HepG2 (cell line): Measurements from ENCODE around the gene ASPHD1. TPM values are rescaled to one million over a fixed set of nuclear protein-coding genes. Genes with fewer than 3 reads are reported as not detected.
A peak's percentile ranks its signal among the peaks of the same experiment; 100 is the strongest.

Experiments used
- AFF4 ChIP-seq: sonication (generic); formaldehyde crosslinking; IDR thresholded peaks from 2 replicates; pipeline ENCODE4 v1.4.0; 2020; ENCODE audit warnings: missing genetic modification reagents
- ATF7 ChIP-seq, 2 experiments: fragments of 450-650 bp in 1 of 2; sonication (generic) in 1 of 2; formaldehyde crosslinking in 1 of 2; IDR thresholded peaks; 2 replicates each; pipeline versions ENCODE4 v1.4.0 to v1.6.1; 2016 to 2020; ENCODE audit warnings: antibody characterized with exemption in 1 of 2, mild to moderate bottlenecking in 1 of 2, missing genetic modification reagents in 1 of 2
- ELK4 ChIP-seq: sonication (generic); formaldehyde crosslinking; IDR thresholded peaks from 2 replicates; pipeline ENCODE4 v1.9.0; 2021; ENCODE audit warnings: missing genetic modification reagents, borderline replicate concordance
- LBX2 ChIP-seq: sonication (generic); formaldehyde crosslinking; IDR thresholded peaks from 2 replicates; pipeline ENCODE4 v1.5.0; 2020; ENCODE audit warnings: missing genetic modification reagents, mild to moderate bottlenecking, borderline replicate concordance
- MED13 ChIP-seq: sonication (generic); formaldehyde crosslinking; IDR thresholded peaks from 2 replicates; pipeline ENCODE4 v1.5.0; 2020; ENCODE audit warnings: missing genetic modification reagents
- ONECUT2 ChIP-seq: sonication (generic); formaldehyde crosslinking; IDR thresholded peaks from 2 replicates; pipeline ENCODE4 v1.4.0; 2020; ENCODE audit warnings: missing genetic modification reagents
- SMAD3 ChIP-seq: sonication (generic); formaldehyde crosslinking; IDR thresholded peaks from 2 replicates; pipeline ENCODE4 v1.4.0; 2020; ENCODE audit warnings: missing genetic modification reagents
- TBL1XR1 ChIP-seq: fragments of 150-350 bp; IDR thresholded peaks from 2 replicates; pipeline ENCODE4 v1.6.1; 2014; ENCODE audit warnings: borderline replicate concordance, low read length; ENCODE audit not compliant: partially characterized antibody
- XBP1 ChIP-seq: sonication (generic); formaldehyde crosslinking; IDR thresholded peaks from 2 replicates; pipeline ENCODE4 v1.5.0; 2020; ENCODE audit warnings: missing genetic modification reagents
- XRCC5 ChIP-seq: fragments of 200-400 bp; formaldehyde crosslinking; optimal IDR thresholded peaks from 2 replicates; pipeline ENCODE3; 2017; ENCODE audit warnings: mild to moderate bottlenecking, low read length
- ZBTB39 ChIP-seq: sonication (generic); formaldehyde crosslinking; IDR thresholded peaks from 2 replicates; pipeline ENCODE4 v1.5.0; 2020; ENCODE audit warnings: missing genetic modification reagents
- ZC3H4 ChIP-seq: sonication (generic); formaldehyde crosslinking; IDR thresholded peaks from 2 replicates; pipeline ENCODE4 v1.4.0; 2020; ENCODE audit warnings: missing genetic modification reagents, borderline replicate concordance
- ZFY ChIP-seq: sonication (generic); formaldehyde crosslinking; IDR thresholded peaks from 2 replicates; pipeline ENCODE4 v1.4.0; 2020; ENCODE audit warnings: missing genetic modification reagents
- ZNF224 ChIP-seq: sonication (generic); formaldehyde crosslinking; IDR thresholded peaks from 2 replicates; pipeline ENCODE4 v1.5.0; 2020; ENCODE audit warnings: mild to moderate bottlenecking, missing genetic modification reagents
- ZNF354B ChIP-seq: sonication (generic); formaldehyde crosslinking; IDR thresholded peaks from 2 replicates; pipeline ENCODE4 v1.8.0; 2022; ENCODE audit warnings: mild to moderate bottlenecking, missing genetic modification reagents
- ZNF710 ChIP-seq: sonication (generic); formaldehyde crosslinking; IDR thresholded peaks from 2 replicates; pipeline ENCODE4 v1.5.0; 2020; ENCODE audit warnings: mild to moderate bottlenecking, missing genetic modification reagents, borderline replicate concordance
- ZSCAN30 ChIP-seq: sonication (generic); formaldehyde crosslinking; IDR thresholded peaks from 2 replicates; pipeline ENCODE4 v1.5.0; 2020; ENCODE audit warnings: mild to moderate bottlenecking, missing genetic modification reagents
- polyA plus RNA-seq, 8 experiments: library from polyadenylated mRNA; depleted of rRNA in 3 of 8; stranded (reverse) in 7 of 8; unstranded in 1 of 8; fragments of >200 nt; fragmentation: Illumina TruSeq in 4 of 8; extraction: Trizol in 4 of 8; gene quantifications; 2 replicates each; pipeline versions ENCODE4 v1.2.1 to v1.2.3, GENCODE V29; 2011 to 2016; ENCODE audit warnings: low read depth in 4 of 8, missing spikeins in 1 of 8, mixed read lengths in 1 of 8; ENCODE audit not compliant: insufficient read depth in 1 of 8
- total RNA-seq, 5 experiments: library from RNA; depleted of rRNA; stranded (reverse); fragments of >200 nt; fragmentation: Illumina TruSeq; extraction: Trizol; gene quantifications; 2 replicates each; pipeline ENCODE4 v1.2.3, GENCODE V29; 2016; ENCODE audit warnings: low read depth in 1 of 5

The ASPHD1 gene
- total and polyA plus RNA-seq, 2 of the 13 experiments (the other 11 are each of a cell fraction or from before 2014, with no cell fraction given): 13.1 to 19.7 TPM

GRCh38 chr16:29900102-29900887 is at the start of gene ASPHD1 (continued):
- TF ChIP-seq ZNF354B (0 out of 2 replicates have a peak, but pooled peaks have one; percentile 51), TBL1XR1 (no peak), ZFY (CRISPR knock-in tag) (peak; percentile 73), ZNF224 (no peak), ZNF710 (CRISPR knock-in tag) (no peak; the same call in 1 of the 2 replicates), LBX2 (CRISPR knock-in tag) (peak; percentile 85; the same call in 1 of the 2 replicates), MED13 (CRISPR knock-in tag) (0 out of 2 replicates have a peak, but pooled peaks have one; percentile 92), ATF7 (IDR thresholded peaks at IDR 0.05) (peak; percentile 95), ATF7 (CRISPR knock-in tag; IDR thresholded peaks at IDR 0.05) (peak; percentile 93), ZC3H4 (CRISPR knock-in tag) (no peak), ONECUT2 (CRISPR knock-in tag) (no peak), XRCC5 (peak; percentile 22), SMAD3 (CRISPR knock-in tag) (no peak; the same call in 1 of the 2 replicates), ZBTB39 (CRISPR knock-in tag) (no peak; the same call in 1 of the 2 replicates), ELK4 (CRISPR knock-in tag) (peak; percentile 46; the same call in 1 of the 2 replicates), ZSCAN30 (CRISPR knock-in tag) (no peak), AFF4 (CRISPR knock-in tag) (no peak), XBP1 (CRISPR knock-in tag) (no peak; the same call in 1 of the 2 replicates)
